GM19395 (cell line): ENCODE results near the gene ARHGAP9.
"Not testable (repeated sequence)": the region's sequence is repeated elsewhere in the genome, so short reads cannot be mapped to it uniquely, and the experiment has no call there.

Source experiments
- ATAC-seq: cut with Tn5 transposase; IDR thresholded peaks from one replicate; pipeline ENCODE4 v1.9.1; 2021; ENCODE audit warnings: mild to moderate bottlenecking, moderate library complexity; ENCODE audit not compliant: unreplicated experiment

Gene ARHGAP9

GRCh38 chr12:57441846-57442427 lies 37.7 kb downstream of the ARHGAP9 start:
- no peak for ATAC-seq

- ATAC-seq: not testable (repeated sequence)
Observed at GRCh38 chr12:57441393-57441792, 38.3 kb downstream of the ARHGAP9 start.

GRCh38 chr12:57439762-57440266 lies 39.9 kb downstream of the ARHGAP9 start:
- ATAC-seq: no peak

- ATAC-seq: no peak
Observed at GRCh38 chr12:57438400-57438799, 41.3 kb downstream of the ARHGAP9 start.

GRCh38 chr12:57435293-57435692 lies 44.4 kb downstream of the ARHGAP9 start:
- ATAC-seq: no peak

GRCh38 chr12:57434517-57435223 lies 45.0 kb downstream of the ARHGAP9 start, which contains the start of gene INHBC:
Gene INHBC (plus strand): TSS chr12:57434784. CDS start chr12:57434887, 103 bp downstream.
- ATAC-seq: no peak

- ATAC-seq: no peak
Observed at GRCh38 chr12:57433370-57433769, 46.3 kb downstream of the ARHGAP9 start.

- ATAC-seq: no peak
Observed at GRCh38 chr12:57431654-57432188, 47.9 kb downstream of the ARHGAP9 start.

- ATAC-seq: peak; percentile 90
Observed at GRCh38 chr12:57430931-57431566, 48.6 kb downstream of the ARHGAP9 start, which contains the start of gene R3HDM2. Gene R3HDM2 (minus strand): TSS chr12:57431043. CDS start chr12:57310428, 120,615 bp downstream.

GRCh38 chr12:57430112-57430930 lies 49.3 kb downstream of the ARHGAP9 start:
- ATAC-seq: peak; percentile 44

- no peak for ATAC-seq
Observed at GRCh38 chr12:57429473-57430111, 50.1 kb downstream of the ARHGAP9 start.

- ATAC-seq: no peak
Observed at GRCh38 chr12:57428965-57429364, 50.7 kb downstream of the ARHGAP9 start.

- ATAC-seq: not testable (repeated sequence)
Observed at GRCh38 chr12:57426948-57427347, 52.7 kb downstream of the ARHGAP9 start.
